GM12878 (cell line): ENCODE data around the gene IGIP. TPM values are rescaled to one million over a fixed set of nuclear protein-coding genes. Genes with fewer than 3 reads are reported as not detected.

Source experiments
- ATAC-seq: fragments of 200-7000 bp; cut with Tn5 transposase; 3 replicates; pipeline ENCODE4 v1.9.1; 2020; ENCODE audit warnings: mild to moderate bottlenecking, moderate library complexity
- BruUV-seq: library from RNA; stranded (reverse); fragments of 400-500 nt; replicated peaks from 2 replicates; lab custom pipeline; 2021; lab: Mats Ljungman, UMichigan
- CTCF ChIA-PET: fragments of 300-600 bp; sonication (Branson Sonifier 250); formaldehyde crosslinking; extraction: SDS; loops from one replicate; lab custom pipeline; 2021; ENCODE audit warnings: inconsistent platforms; lab: Yijun Ruan, JAX
- POLR2A ChIA-PET: fragments of 350-600 bp; formaldehyde crosslinking; extraction: SDS; loops from one replicate; lab custom pipeline; 2021; ENCODE audit warnings: inconsistent platforms; lab: Charles Lee
- RAD21 ChIA-PET: fragments of 300-600 bp; sonication (Branson Sonifier 250); formaldehyde crosslinking; loops from one replicate; lab custom pipeline; 2023; ENCODE audit warnings: antibody characterized with exemption; ENCODE audit not compliant: unreplicated experiment; lab: Charles Lee
- SMC1A ChIA-PET: fragments of 300-600 bp; sonication (Branson Sonifier 250); formaldehyde crosslinking; loops from one replicate; lab custom pipeline; 2023; ENCODE audit not compliant: unreplicated experiment, uncharacterized antibody; lab: Charles Lee
- DNase-seq: peaks from one replicate; pipeline ENCODE4 v3.0.0-alpha.2; 2011; ENCODE audit warnings: low read depth, low spot score
- FAIRE-seq: peaks from 3 replicates; lab custom pipeline; 2011; peaks lifted over from hg19 to GRCh38; lab: Jason Lieb, UNC
- H2AFZ ChIP-seq: 2 replicates; pipeline ENCODE4 v1.6.0; 2011; ENCODE audit warnings: low read depth, low read length, control low read depth; ENCODE audit not compliant: control insufficient read depth
- H3K27ac ChIP-seq: 2 replicates; pipeline ENCODE4 v1.5.1; 2011; ENCODE audit warnings: control low read depth; ENCODE audit not compliant: control insufficient read depth, insufficient read depth
- H3K27me3 ChIP-seq, 2 experiments: replicated peaks in 1 of 2; 2 replicates each; pipeline versions ENCODE4 v1.6.0 to v1.6.1; 2011; ENCODE audit warnings: low read length in 1 of 2; ENCODE audit not compliant: control insufficient read depth in 2 of 2, insufficient read depth in 2 of 2
- H3K36me3 ChIP-seq, 2 experiments: 2 replicates each; pipeline ENCODE4 v1.5.1; 2011; ENCODE audit warnings: low read length in 1 of 2; ENCODE audit not compliant: control insufficient read depth in 2 of 2, insufficient read depth in 2 of 2
- H3K4me1 ChIP-seq: 2 replicates; pipeline ENCODE4 v1.6.1; 2011; ENCODE audit warnings: mild to moderate bottlenecking, low read length, moderate library complexity, mixed read lengths; ENCODE audit not compliant: control insufficient read depth, insufficient read depth
- H3K4me2 ChIP-seq: 2 replicates; pipeline ENCODE4 v1.6.0; 2011; ENCODE audit warnings: control low read depth; ENCODE audit not compliant: control insufficient read depth, insufficient read depth
- H3K4me3 ChIP-seq: fragments of 200-600 bp; sonication (generic); 2 replicates; pipeline ENCODE4 v1.5.1; 2016
- H3K79me2 ChIP-seq: 2 replicates; pipeline ENCODE4 v1.6.0; 2011; ENCODE audit warnings: low read length; ENCODE audit not compliant: control insufficient read depth, insufficient read depth
- H3K9ac ChIP-seq: 2 replicates; pipeline ENCODE4 v1.8.0; 2011; ENCODE audit warnings: low read length, control low read depth, mixed read lengths; ENCODE audit not compliant: control insufficient read depth, insufficient read depth
- H3K9me3 ChIP-seq: replicated peaks from 3 replicates; pipeline ENCODE4 v1.5.1; 2011; ENCODE audit warnings: mild to moderate bottlenecking, low read length; ENCODE audit not compliant: control insufficient read depth, insufficient read depth
- H4K20me1 ChIP-seq: 2 replicates; pipeline ENCODE4 v1.6.0; 2011; ENCODE audit not compliant: control insufficient read depth, insufficient read depth
- BMI1 ChIP-seq: fragments of 450-650 bp; IDR thresholded peaks from 2 replicates; pipeline ENCODE4 v1.6.1; 2016; ENCODE audit warnings: mild to moderate bottlenecking, moderate library complexity, borderline replicate concordance
- CHD4 ChIP-seq: fragments of 200-600 bp; sonication (generic); IDR thresholded peaks from 2 replicates; pipeline ENCODE4 v1.6.1; 2016; ENCODE audit warnings: mild to moderate bottlenecking
- GABPA ChIP-seq: IDR thresholded peaks from 2 replicates; pipeline ENCODE4 v1.6.1; 2014; ENCODE audit warnings: antibody characterized with exemption, low read depth, mild to moderate bottlenecking, inconsistent platforms
- GATAD2B ChIP-seq: fragments of 450-650 bp; conservative IDR thresholded peaks from 2 replicates; pipeline ENCODE4 v1.6.1; 2017; ENCODE audit warnings: low read depth, mild to moderate bottlenecking, moderate library complexity
- JUND ChIP-seq: IDR thresholded peaks from 2 replicates; pipeline ENCODE4 v1.6.1; 2012; ENCODE audit warnings: low read depth, mild to moderate bottlenecking, low read length, improper control_type of control experiment, moderate library complexity
- NFIC ChIP-seq: IDR thresholded peaks from 2 replicates; pipeline ENCODE4 v1.6.1; 2012; ENCODE audit warnings: low read depth, mild to moderate bottlenecking, inconsistent platforms, low read length, moderate library complexity
- POLR2AphosphoS5 ChIP-seq: IDR thresholded peaks from 2 replicates; pipeline ENCODE4 v1.6.1; 2011; ENCODE audit warnings: mild to moderate bottlenecking, low read length, inconsistent platforms
- RB1 ChIP-seq: fragments of 450-650 bp; formaldehyde crosslinking; IDR thresholded peaks from 2 replicates; pipeline ENCODE4 v1.6.1; 2017; ENCODE audit warnings: mild to moderate bottlenecking, borderline replicate concordance
- RELA ChIP-seq: fragments of 450-650 bp; IDR thresholded peaks from 2 replicates; pipeline ENCODE4 v1.8.0; 2014; ENCODE audit warnings: borderline replicate concordance; ENCODE audit not compliant: partially characterized antibody
- REST ChIP-seq: IDR thresholded peaks from 2 replicates; pipeline ENCODE4 v1.6.1; 2012; ENCODE audit warnings: mild to moderate bottlenecking, low read depth, low read length
- ZNF274 ChIP-seq: IDR thresholded peaks from one replicate; pipeline ENCODE4 v1.8.0; 2011; ENCODE audit not compliant: insufficient read length, insufficient read depth
- ZSCAN29 ChIP-seq: fragments of 450-650 bp; IDR thresholded peaks from 2 replicates; pipeline ENCODE4 v1.6.1; 2017; ENCODE audit warnings: mild to moderate bottlenecking, moderate library complexity
- WGBS: methylation state at CpG from one replicate; pipeline ENCODE4 v1.1.6; 2016; ENCODE audit warnings: low lambda C conversion rate; ENCODE audit not compliant: insufficient replicate concordance, insufficient coverage; ENCODE audit errors: missing lambda C conversion rate; 5-methylcytosine and 5-hydroxymethylcytosine counted together
- in situ Hi-C: fragments of 300-500 bp; cut with MboI; formaldehyde crosslinking; loops from 9 replicates; pipeline ENCODE4 v1.14.3; 2018; ENCODE audit warnings: mixed read lengths
- intact Hi-C: fragments of 100-400 bp; cut with micrococcal nuclease; formaldehyde crosslinking; loops from one replicate; pipeline ENCODE4 v1.14.2; 2022; ENCODE audit not compliant: unreplicated experiment
- polyA plus RNA-seq, 11 experiments: library from polyadenylated mRNA; depleted of rRNA in 4 of 11; unstranded in 6 of 11; stranded (reverse) in 5 of 11; fragments of >200 nt; fragmentation: Nextera tagmentation in 4 of 11; fragmentation: Illumina TruSeq in 1 of 11; extraction: Ambion mirVana in 4 of 11; extraction: Trizol in 1 of 11; gene quantifications; 1 replicate in 1 of 11; 2 replicates in 10 of 11; pipeline versions ENCODE4 v1.2.1 to v1.2.3, GENCODE V29; 2011 to 2016; ENCODE audit warnings: inconsistent platforms in 2 of 11, missing spikeins in 2 of 11, low read depth in 1 of 11
- total RNA-seq, 4 experiments: library from RNA; depleted of rRNA in 3 of 4; stranded (reverse); fragments of >200 nt in 3 of 4; fragmentation: Illumina TruSeq in 1 of 4; extraction: Trizol in 1 of 4; gene quantifications; 2 replicates each; pipeline versions ENCODE4 v1.2.1 to v1.2.3, GENCODE V29; 2013 to 2021
- TF ChIP-seq, protein P1 (sequence below): IDR thresholded peaks from 2 replicates; pipeline ENCODE4 v1.6.1; 2011; ENCODE audit warnings: mild to moderate bottlenecking, low read depth, low read length, moderate library complexity; ENCODE audit not compliant: insufficient replicate concordance
- TF ChIP-seq, protein P2 (sequence below): IDR thresholded peaks from 2 replicates; pipeline ENCODE4 v1.6.1; 2012; ENCODE audit warnings: low read depth, low read length, improper control_type of control experiment
- TF ChIP-seq, protein P3 (sequence below): IDR thresholded peaks from 2 replicates; pipeline ENCODE4 v1.6.1; 2011; ENCODE audit warnings: low read depth, mild to moderate bottlenecking, low read length, moderate library complexity, borderline replicate concordance; ENCODE audit errors: extremely low read depth

Gene IGIP
- total and polyA plus RNA-seq, 10 of the 15 experiments (the other 5 are each of a cell fraction or from before 2014, with no cell fraction given), result 0.58 to 3.3 (median 1.9) TPM

DNA sequence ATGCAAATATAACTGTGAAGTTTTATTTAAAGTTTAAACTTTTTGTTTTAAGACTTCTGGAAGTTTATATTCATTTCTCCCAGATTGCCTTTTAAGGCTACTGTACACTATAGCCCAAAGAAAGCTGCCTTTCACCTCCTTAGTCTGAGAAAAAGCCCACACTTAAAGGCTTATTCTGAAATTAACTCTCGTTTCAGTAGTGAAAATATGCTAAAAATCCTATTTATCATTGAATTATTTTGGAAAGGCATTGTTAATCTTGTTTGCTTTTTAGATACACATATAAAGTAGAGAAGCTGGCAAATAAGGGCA is 15.1 kb upstream of the IGIP start:
- ATAC-seq (no peak), DNase-seq (no peak), FAIRE-seq (no peak)
- no peak overlapping the region for H3K4me3 ChIP-seq
- peaks cover 26% of the 10 kb centered on the region for H3K4me1 ChIP-seq
- CTCF ChIA-PET, result interaction anchor here (0.7 to 2.3 kb wide), 7 partner anchors 8 to 237 kb away, joined by 3 to 14 read pairs (median 7); no protein-coding TSS in a partner anchor
- H4K20me1 ChIP-seq, result no peaks in the 10 kb centered on the region
- SMC1A ChIA-PET, result interaction anchor here (0.9 to 2.8 kb wide), 6 partner anchors 8 to 58 kb away, joined by 3 to 12 read pairs (median 7); no protein-coding TSS in a partner anchor
- TF ChIP-seq RB1 (no peak), GATAD2B (no peak), CHD4 (no peak), ZNF274 (no peak), RELA (no peak), POLR2AphosphoS5 (no peak), NFIC (no peak), JUND (no peak), BMI1 (no peak; the same call in 1 of the 2 replicates), GABPA (no peak), ZSCAN29 (no peak), REST (no peak)
- TF ChIP-seq, protein P1, sequence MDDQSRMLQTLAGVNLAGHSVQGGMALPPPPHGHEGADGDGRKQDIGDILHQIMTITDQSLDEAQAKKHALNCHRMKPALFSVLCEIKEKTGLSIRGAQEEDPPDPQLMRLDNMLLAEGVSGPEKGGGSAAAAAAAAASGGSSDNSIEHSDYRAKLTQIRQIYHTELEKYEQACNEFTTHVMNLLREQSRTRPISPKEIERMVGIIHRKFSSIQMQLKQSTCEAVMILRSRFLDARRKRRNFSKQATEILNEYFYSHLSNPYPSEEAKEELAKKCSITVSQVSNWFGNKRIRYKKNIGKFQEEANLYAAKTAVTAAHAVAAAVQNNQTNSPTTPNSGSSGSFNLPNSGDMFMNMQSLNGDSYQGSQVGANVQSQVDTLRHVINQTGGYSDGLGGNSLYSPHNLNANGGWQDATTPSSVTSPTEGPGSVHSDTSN, result no peak
- TF ChIP-seq, protein P2, sequence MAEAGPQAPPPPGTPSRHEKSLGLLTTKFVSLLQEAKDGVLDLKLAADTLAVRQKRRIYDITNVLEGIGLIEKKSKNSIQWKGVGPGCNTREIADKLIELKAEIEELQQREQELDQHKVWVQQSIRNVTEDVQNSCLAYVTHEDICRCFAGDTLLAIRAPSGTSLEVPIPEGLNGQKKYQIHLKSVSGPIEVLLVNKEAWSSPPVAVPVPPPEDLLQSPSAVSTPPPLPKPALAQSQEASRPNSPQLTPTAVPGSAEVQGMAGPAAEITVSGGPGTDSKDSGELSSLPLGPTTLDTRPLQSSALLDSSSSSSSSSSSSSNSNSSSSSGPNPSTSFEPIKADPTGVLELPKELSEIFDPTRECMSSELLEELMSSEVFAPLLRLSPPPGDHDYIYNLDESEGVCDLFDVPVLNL, result no peak
- TF ChIP-seq, protein P3, sequence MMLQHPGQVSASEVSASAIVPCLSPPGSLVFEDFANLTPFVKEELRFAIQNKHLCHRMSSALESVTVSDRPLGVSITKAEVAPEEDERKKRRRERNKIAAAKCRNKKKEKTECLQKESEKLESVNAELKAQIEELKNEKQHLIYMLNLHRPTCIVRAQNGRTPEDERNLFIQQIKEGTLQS, result no peak
- H3K79me2 ChIP-seq, result peaks cover 50% of the 10 kb centered on the region
- RAD21 ChIA-PET, result interaction anchor here (1.1 to 1.3 kb wide), 2 partner anchors 10 to 11 kb away, joined by 3 read pairs; no protein-coding TSS in a partner anchor
- POLR2A ChIA-PET, result interaction anchor here (1.1 to 1.5 kb wide), 2 partner anchors 23 to 472 kb away, joined by 3 to 5 read pairs; no protein-coding TSS in a partner anchor
- H3K27ac ChIP-seq, result no peak overlapping the region
- no peak overlapping the region for H3K4me2 ChIP-seq
- H3K9me3 ChIP-seq, result no peaks in the 10 kb centered on the region
- 96% methylated on average over 1 of the region's 1 CpG for WGBS
- no peaks in the 10 kb centered on the region for H3K27me3 ChIP-seq
- no TSS peak for BruUV-seq
- in situ Hi-C loops (no loop called here), intact Hi-C loops (no loop called here)
- H2AFZ ChIP-seq, result no peak overlapping the region
- H3K36me3 ChIP-seq, result no peaks in the 10 kb centered on the region
- no peak overlapping the region for H3K9ac ChIP-seq
